ENCODE measurements around the gene HDAC5.

The HDAC5 gene

GRCh38 chr17:44095647-44096496 is 27.6 kb downstream of the HDAC5 start:
- no peaks in the 10 kb centered on the region for H3K9me3 ChIP-seq (ENCODE audit: control insufficient read depth, insufficient read depth, low read length)
- peak; percentile 88 for DNase-seq (ENCODE audit: low read depth, low spot score)
- H3K36me3 ChIP-seq (ENCODE audit: control insufficient read depth, insufficient read depth, low read length) = peaks cover 15% of the 10 kb centered on the region
- peak overlapping the region; percentile 30; the same call in 1 of the 2 replicates for H3K4me3 ChIP-seq (ENCODE audit: low read length)
- H3K4me1 ChIP-seq (ENCODE audit: control insufficient read depth, insufficient read depth, low read length) = peaks cover 3% of the 10 kb centered on the region; the same call in 1 of the 2 replicates
- no CpG with 5 or more reads among the region's 12 CpGs for WGBS (ENCODE audit: insufficient coverage, insufficient read length)
- H3K27me3 ChIP-seq (ENCODE audit: control insufficient read depth, insufficient read depth, low read length) = no peaks in the 10 kb centered on the region
- H3K27ac ChIP-seq (ENCODE audit: low read length) = peak overlapping the region; percentile 49

- Histone ChIP-seq H3K27me3 (ENCODE audit: control insufficient read depth, insufficient read depth, low read length) (no peaks in the 10 kb centered on the region), H3K36me3 (ENCODE audit: control insufficient read depth, insufficient read depth, low read length) (peaks cover 15% of the 10 kb centered on the region), H3K4me3 (ENCODE audit: low read length) (no peak overlapping the region), H3K9me3 (ENCODE audit: control insufficient read depth, insufficient read depth, low read length) (no peaks in the 10 kb centered on the region), H3K27ac (ENCODE audit: low read length) (no peak overlapping the region), H3K4me1 (ENCODE audit: control insufficient read depth, insufficient read depth, low read length) (peaks cover 3% of the 10 kb centered on the region; the same call in 1 of the 2 replicates)
- no CpG with 5 or more reads among the region's 2 CpGs for WGBS (ENCODE audit: insufficient coverage, insufficient read length)
- DNase-seq (ENCODE audit: low read depth, low spot score) = no peak
Measured at GRCh38 chr17:44095388-44095646, 28.1 kb downstream of the HDAC5 start.

- H3K36me3 ChIP-seq (ENCODE audit: control insufficient read depth, insufficient read depth, low read length) = peaks cover 15% of the 10 kb centered on the region
- DNase-seq (ENCODE audit: low read depth, low spot score) = no peak
- H3K27me3 ChIP-seq (ENCODE audit: control insufficient read depth, insufficient read depth, low read length) = no peaks in the 10 kb centered on the region
- no peak overlapping the region for H3K4me3 ChIP-seq (ENCODE audit: low read length)
- no CpG with 5 or more reads among the region's 8 CpGs for WGBS (ENCODE audit: insufficient coverage, insufficient read length)
- peaks cover 3% of the 10 kb centered on the region; the same call in 1 of the 2 replicates for H3K4me1 ChIP-seq (ENCODE audit: control insufficient read depth, insufficient read depth, low read length)
- no peak overlapping the region for H3K27ac ChIP-seq (ENCODE audit: low read length)
- H3K9me3 ChIP-seq (ENCODE audit: control insufficient read depth, insufficient read depth, low read length) = no peaks in the 10 kb centered on the region
Measured at GRCh38 chr17:44094701-44095387, 28.6 kb downstream of the HDAC5 start.

GRCh38 chr17:44093231-44093900 is 30.1 kb downstream of the HDAC5 start:
- H3K9me3 ChIP-seq (ENCODE audit: control insufficient read depth, insufficient read depth, low read length) = no peaks in the 10 kb centered on the region
- H3K36me3 ChIP-seq (ENCODE audit: control insufficient read depth, insufficient read depth, low read length) = peaks cover 16% of the 10 kb centered on the region
- no peak for DNase-seq (ENCODE audit: low read depth, low spot score)
- no peak overlapping the region for H3K27ac ChIP-seq (ENCODE audit: low read length)
- H3K27me3 ChIP-seq (ENCODE audit: control insufficient read depth, insufficient read depth, low read length) = no peaks in the 10 kb centered on the region
- no CpG with 5 or more reads among the region's 21 CpGs for WGBS (ENCODE audit: insufficient coverage, insufficient read length)
- H3K4me3 ChIP-seq (ENCODE audit: low read length) = no peak overlapping the region
- H3K4me1 ChIP-seq (ENCODE audit: control insufficient read depth, insufficient read depth, low read length) = peaks cover 3% of the 10 kb centered on the region; the same call in 1 of the 2 replicates

GRCh38 chr17:44092051-44092450 is 31.4 kb downstream of the HDAC5 start:
- Histone ChIP-seq H3K4me3 (ENCODE audit: low read length) (no peak overlapping the region), H3K9me3 (ENCODE audit: control insufficient read depth, insufficient read depth, low read length) (no peaks in the 10 kb centered on the region), H3K27ac (ENCODE audit: low read length) (no peak overlapping the region), H3K4me1 (ENCODE audit: control insufficient read depth, insufficient read depth, low read length) (peaks cover 8% of the 10 kb centered on the region), H3K27me3 (ENCODE audit: control insufficient read depth, insufficient read depth, low read length) (no peaks in the 10 kb centered on the region), H3K36me3 (ENCODE audit: control insufficient read depth, insufficient read depth, low read length) (peaks cover 19% of the 10 kb centered on the region)
- WGBS (ENCODE audit: insufficient coverage, insufficient read length) = no CpG with 5 or more reads among the region's 11 CpGs
- no peak for DNase-seq (ENCODE audit: low read depth, low spot score)

- DNase-seq (ENCODE audit: low read depth, low spot score) = no peak
- no CpG with 5 or more reads among the region's 14 CpGs for WGBS (ENCODE audit: insufficient coverage, insufficient read length)
- H3K36me3 ChIP-seq (ENCODE audit: control insufficient read depth, insufficient read depth, low read length) = peaks cover 19% of the 10 kb centered on the region
- peaks cover 12% of the 10 kb centered on the region for H3K4me1 ChIP-seq (ENCODE audit: control insufficient read depth, insufficient read depth, low read length)
- no peaks in the 10 kb centered on the region for H3K27me3 ChIP-seq (ENCODE audit: control insufficient read depth, insufficient read depth, low read length)
- H3K4me3 ChIP-seq (ENCODE audit: low read length) = no peak overlapping the region
- no peaks in the 10 kb centered on the region for H3K9me3 ChIP-seq (ENCODE audit: control insufficient read depth, insufficient read depth, low read length)
- H3K27ac ChIP-seq (ENCODE audit: low read length) = no peak overlapping the region
Measured at GRCh38 chr17:44091200-44091997, 32.0 kb downstream of the HDAC5 start.

GRCh38 chr17:44088254-44088653 is 35.2 kb downstream of the HDAC5 start:
- no peaks in the 10 kb centered on the region for H3K9me3 ChIP-seq (ENCODE audit: control insufficient read depth, insufficient read depth, low read length)
- no peaks in the 10 kb centered on the region for H3K27me3 ChIP-seq (ENCODE audit: control insufficient read depth, insufficient read depth, low read length)
- H3K4me3 ChIP-seq (ENCODE audit: low read length) = no peak overlapping the region
- H3K27ac ChIP-seq (ENCODE audit: low read length) = no peak overlapping the region
- DNase-seq (ENCODE audit: low read depth, low spot score) = no peak
- H3K36me3 ChIP-seq (ENCODE audit: control insufficient read depth, insufficient read depth, low read length) = peaks cover 15% of the 10 kb centered on the region
- WGBS (ENCODE audit: insufficient coverage, insufficient read length) = no CpG with 5 or more reads among the region's 16 CpGs
- H3K4me1 ChIP-seq (ENCODE audit: control insufficient read depth, insufficient read depth, low read length) = peaks cover 15% of the 10 kb centered on the region

GRCh38 chr17:44087319-44087718 is 36.1 kb downstream of the HDAC5 start:
- Histone ChIP-seq H3K4me1 (ENCODE audit: control insufficient read depth, insufficient read depth, low read length) (peaks cover 15% of the 10 kb centered on the region), H3K4me3 (ENCODE audit: low read length) (no peak overlapping the region), H3K27me3 (ENCODE audit: control insufficient read depth, insufficient read depth, low read length) (no peaks in the 10 kb centered on the region), H3K9me3 (ENCODE audit: control insufficient read depth, insufficient read depth, low read length) (no peaks in the 10 kb centered on the region), H3K27ac (ENCODE audit: low read length) (no peak overlapping the region), H3K36me3 (ENCODE audit: control insufficient read depth, insufficient read depth, low read length) (peaks cover 13% of the 10 kb centered on the region)
- WGBS (ENCODE audit: insufficient coverage, insufficient read length) = no CpG with 5 or more reads among the region's 8 CpGs
- DNase-seq (ENCODE audit: low read depth, low spot score) = no peak

- Histone ChIP-seq H3K4me1 (ENCODE audit: control insufficient read depth, insufficient read depth, low read length) (peaks cover 15% of the 10 kb centered on the region), H3K36me3 (ENCODE audit: control insufficient read depth, insufficient read depth, low read length) (peaks cover 16% of the 10 kb centered on the region), H3K27me3 (ENCODE audit: control insufficient read depth, insufficient read depth, low read length) (no peaks in the 10 kb centered on the region), H3K27ac (ENCODE audit: low read length) (no peak overlapping the region), H3K9me3 (ENCODE audit: control insufficient read depth, insufficient read depth, low read length) (no peaks in the 10 kb centered on the region), H3K4me3 (ENCODE audit: low read length) (no peak overlapping the region)
- no peak for DNase-seq (ENCODE audit: low read depth, low spot score)
- no CpG with 5 or more reads among the region's 23 CpGs for WGBS (ENCODE audit: insufficient coverage, insufficient read length)
Measured at GRCh38 chr17:44086364-44087311, 36.8 kb downstream of the HDAC5 start.

All from iPS DF 6.9 (cell line).